Ecto neural progenitor cell (in vitro differentiated cells): ENCODE results near the gene PCDHGB7.
"Not testable (repeated sequence)": the region's sequence is repeated elsewhere in the genome, so short reads cannot be mapped to it uniquely, and the experiment has no call there.

Experiments used
- DNase-seq: peaks from one replicate; pipeline ENCODE4 v3.0.0-alpha.2; 2018; ENCODE audit warnings: low spot score

The PCDHGB7 gene

DNA sequence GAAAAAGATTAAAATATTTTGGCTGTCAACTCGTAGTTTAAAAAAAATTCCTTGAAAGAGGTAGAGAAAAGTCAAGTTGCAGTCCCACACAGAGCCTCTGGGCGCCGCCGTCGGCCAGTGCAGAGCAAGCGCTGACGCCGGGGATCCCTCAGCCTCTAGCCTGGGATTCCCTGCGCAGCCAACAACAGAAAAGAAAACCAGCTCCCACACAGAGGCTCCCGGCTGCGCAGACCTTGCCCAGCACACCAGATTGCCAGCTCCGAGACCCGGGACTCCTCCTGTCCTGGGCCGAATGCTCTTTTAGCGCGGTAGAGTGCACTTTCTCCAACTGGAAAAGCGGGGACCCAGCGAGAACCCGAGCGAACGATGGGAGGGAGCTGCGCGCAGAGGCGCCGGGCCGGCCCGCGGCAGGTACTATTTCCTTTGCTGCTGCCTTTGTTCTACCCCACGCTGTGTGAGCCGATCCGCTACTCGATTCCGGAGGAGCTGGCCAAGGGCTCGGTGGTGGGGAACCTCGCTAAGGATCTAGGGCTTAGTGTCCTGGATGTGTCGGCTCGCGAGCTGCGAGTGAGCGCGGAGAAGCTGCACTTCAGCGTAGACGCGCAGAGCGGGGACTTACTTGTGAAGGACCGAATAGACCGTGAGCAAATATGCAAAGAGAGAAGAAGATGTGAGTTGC is at the start of gene PCDHGB7:
TSS of gene PCDHGB7 (plus strand) at position 184 of the 679 bp plus-strand sequence. CDS start at position 367, 183 bp downstream.
- DNase-seq, result peak; percentile 87

DNA sequence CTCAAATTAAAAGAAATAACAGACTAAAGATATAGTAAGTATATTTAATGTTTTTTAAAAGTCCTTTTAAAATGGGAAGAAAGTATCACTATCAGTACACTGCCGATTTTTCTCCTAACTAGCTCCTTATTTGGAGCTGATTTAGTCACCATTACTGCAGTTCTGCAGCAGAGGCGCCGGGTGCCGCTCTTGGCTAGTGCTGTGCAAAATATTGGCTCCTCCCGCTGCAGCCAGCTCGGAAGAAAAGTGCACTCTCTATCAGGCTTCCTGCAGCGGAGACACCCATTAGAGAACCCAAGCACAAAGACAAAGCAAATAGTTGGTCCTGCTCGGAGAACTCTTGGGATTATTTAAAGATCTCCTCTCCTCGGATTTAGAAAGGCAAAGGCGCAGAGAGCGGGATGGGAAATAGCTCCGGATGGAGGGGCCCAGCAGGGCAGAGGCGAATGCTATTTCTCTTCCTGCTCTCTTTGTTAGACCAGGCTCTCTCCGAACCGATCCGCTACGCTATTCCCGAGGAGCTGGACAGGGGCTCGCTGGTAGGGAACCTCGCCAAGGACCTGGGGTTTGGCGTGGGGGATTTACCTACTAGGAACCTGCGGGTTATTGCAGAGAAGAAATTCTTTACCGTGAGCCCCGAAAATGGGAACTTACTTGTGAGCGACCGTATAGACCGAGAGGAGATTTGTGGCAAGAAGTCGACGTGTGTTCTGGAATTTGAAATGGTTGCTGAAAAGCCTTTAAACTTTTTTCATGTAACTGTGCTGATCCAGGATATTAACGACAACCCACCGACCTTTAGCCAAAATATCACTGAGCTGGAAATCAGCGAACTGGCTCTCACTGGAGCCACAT is 47.3 kb upstream of the PCDHGB7 start, which contains the start of gene PCDHGB3:
TSS of gene PCDHGB3 (plus strand) at position 249 of the 855 bp plus-strand sequence. CDS start at position 402, 153 bp downstream.
- no peak for DNase-seq

DNA sequence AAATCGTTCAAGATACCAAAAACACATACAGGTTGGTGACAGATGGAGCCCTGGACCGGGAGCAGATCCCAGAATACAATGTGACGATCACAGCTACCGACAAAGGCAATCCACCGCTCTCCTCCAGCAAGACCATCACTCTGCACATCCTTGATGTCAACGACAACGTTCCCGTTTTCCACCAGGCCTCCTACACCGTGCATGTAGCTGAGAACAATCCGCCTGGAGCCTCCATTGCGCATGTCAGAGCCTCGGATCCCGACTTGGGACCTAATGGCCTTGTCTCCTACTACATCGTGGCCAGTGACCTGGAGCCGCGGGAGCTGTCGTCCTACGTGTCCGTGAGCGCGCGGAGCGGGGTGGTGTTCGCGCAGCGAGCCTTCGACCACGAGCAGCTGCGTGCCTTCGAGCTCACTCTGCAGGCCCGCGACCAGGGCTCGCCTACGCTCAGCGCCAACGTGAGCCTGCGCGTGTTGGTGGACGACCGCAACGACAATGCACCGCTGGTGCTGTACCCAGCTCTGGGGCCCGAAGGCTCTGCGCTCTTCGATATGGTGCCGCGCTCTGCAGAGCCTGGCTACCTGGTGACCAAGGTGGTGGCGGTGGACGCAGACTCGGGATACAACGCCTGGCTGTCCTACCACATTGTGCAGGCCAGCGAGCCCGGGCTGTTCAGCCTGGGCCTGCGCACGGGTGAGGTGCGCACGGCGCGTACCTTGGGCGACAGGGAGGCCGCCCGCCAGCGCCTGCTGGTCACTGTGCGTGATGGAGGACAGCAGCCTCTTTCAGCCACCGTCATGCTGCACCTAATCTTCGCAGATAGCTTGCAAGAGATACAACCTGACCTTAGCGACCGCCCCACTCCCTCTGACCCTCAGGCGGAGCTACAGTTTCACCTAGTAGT is 45.7 kb upstream of the PCDHGB7 start:
- no peak for DNase-seq

DNA sequence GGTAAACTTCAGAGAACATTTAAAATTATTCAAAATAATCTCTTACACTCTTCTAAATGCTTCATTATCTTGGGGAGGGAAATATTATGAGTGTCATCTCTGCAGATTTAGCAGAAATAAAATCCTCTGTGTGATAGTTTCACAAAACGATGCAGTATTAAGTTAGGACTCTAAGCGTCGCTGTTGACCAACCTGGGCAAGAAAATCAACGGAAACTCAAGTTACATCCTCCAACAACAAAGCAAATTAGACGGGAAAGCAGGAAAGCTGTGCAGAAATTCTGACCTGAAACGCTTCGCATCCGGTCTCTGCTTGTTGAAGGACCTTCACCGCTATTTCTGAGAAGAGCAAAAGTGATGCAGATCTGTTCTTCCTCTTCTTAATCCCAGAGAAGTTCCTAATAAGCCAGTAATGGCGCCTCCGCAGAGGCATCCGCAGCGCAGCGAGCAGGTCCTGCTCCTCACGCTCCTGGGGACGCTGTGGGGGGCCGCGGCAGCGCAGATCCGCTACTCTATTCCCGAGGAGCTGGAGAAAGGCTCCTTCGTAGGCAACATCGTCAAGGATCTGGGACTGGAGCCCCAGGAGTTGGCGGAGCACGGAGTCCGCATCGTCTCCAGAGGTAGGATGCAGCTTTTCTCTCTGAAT is 43.7 kb upstream of the PCDHGB7 start, which contains the start of gene PCDHGA6:
TSS of gene PCDHGA6 (plus strand) at position 219 of the 645 bp plus-strand sequence. CDS start at position 412, 193 bp downstream.
- DNase-seq, result no peak

DNA sequence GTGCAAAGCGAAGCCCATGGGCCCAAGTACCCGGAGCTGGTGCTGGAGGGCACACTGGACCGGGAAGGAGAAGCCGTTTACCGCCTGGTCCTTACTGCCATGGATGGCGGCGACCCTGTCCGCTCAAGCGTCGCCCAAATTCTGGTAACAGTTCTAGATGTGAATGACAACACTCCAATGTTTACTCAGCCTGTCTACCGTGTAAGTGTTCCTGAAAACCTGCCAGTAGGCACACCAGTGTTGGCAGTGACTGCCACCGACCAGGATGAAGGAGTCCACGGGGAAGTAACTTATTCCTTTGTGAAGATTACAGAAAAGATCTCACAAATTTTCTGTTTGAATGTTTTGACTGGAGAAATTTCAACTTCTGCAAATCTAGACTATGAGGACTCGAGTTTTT is 42.9 kb upstream of the PCDHGB7 start:
- DNase-seq, result no peak

DNA sequence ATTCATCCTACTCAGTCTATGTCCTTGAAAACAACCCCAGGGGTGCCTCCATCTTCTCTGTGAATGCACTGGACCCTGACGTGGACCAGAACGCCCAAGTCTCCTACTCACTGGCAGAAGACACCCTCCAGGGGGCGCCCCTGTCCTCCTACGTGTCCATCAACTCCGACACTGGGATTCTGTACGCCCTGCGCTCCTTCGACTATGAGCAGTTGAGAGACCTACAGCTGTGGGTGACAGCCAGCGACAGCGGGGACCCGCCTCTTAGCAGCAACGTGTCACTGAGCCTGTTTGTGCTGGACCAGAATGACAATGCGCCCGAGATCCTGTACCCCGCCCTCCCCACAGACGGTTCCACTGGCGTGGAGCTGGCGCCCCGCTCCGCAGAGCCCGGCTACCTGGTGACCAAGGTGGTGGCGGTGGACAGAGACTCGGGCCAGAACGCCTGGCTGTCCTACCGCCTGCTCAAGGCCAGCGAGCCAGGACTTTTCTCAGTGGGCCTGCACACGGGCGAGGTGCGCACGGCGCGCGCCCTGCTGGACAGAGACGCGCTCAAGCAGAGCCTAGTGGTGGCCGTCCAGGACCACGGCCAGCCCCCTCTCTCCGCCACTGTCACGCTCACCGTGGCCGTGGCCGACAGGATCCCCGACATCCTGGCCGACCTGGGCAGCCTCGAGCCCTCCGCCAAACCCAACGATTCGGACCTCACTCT is 41.9 kb upstream of the PCDHGB7 start:
- not testable (repeated sequence) for DNase-seq

DNA sequence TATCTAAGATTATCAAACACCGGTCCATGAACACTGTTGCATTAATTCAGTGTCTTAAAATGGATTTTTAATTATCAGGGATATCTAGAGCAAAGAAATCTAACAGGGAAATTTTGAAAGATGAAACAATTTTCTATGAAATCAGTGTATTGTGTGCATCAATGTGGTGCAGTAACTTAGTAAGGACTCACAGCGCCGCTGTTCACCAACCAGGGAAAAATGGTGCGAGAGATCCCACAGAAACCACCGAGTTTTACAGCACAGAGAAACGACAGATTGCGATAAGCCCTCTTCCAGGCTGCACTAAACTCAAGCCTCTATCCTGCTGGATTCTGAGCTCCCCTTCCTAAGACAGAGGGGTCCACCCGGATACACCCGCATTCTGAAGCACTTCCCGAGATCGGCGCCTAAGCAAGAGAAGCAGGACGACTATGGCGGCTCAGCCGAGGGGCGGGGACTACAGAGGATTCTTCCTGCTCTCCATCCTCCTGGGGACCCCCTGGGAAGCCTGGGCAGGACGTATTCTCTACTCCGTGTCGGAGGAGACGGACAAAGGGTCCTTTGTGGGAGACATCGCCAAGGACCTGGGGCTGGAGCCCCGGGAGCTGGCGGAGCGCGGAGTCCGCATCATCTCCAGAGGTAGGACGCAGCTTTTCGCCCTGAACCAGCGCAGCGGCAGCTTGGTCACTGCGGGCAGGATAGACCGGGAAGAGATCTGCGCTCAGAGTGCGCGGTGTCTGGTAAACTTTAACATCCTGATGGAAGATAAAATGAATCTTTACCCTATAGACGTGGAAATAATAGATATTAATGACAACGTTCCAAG is 34.8 kb upstream of the PCDHGB7 start, which contains the start of gene PCDHGA7:
TSS of gene PCDHGA7 (plus strand) at position 274 of the 826 bp plus-strand sequence. CDS start at position 432, 158 bp downstream.
- DNase-seq, result no peak

DNA sequence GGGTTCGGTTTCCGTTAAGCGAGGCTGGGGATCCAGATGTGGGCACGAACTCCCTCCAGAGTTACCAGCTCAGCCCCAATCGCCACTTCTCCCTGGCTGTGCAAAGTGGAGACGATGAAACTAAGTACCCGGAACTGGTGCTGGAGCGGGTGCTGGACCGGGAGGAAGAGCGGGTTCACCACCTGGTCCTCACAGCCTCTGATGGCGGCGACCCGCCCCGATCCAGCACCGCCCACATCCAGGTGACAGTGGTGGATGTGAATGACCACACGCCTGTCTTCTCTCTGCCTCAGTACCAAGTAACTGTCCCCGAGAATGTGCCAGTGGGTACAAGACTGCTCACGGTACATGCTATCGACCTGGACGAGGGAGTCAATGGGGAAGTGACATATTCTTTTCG is 34.1 kb upstream of the PCDHGB7 start:
- DNase-seq, result no peak

DNA sequence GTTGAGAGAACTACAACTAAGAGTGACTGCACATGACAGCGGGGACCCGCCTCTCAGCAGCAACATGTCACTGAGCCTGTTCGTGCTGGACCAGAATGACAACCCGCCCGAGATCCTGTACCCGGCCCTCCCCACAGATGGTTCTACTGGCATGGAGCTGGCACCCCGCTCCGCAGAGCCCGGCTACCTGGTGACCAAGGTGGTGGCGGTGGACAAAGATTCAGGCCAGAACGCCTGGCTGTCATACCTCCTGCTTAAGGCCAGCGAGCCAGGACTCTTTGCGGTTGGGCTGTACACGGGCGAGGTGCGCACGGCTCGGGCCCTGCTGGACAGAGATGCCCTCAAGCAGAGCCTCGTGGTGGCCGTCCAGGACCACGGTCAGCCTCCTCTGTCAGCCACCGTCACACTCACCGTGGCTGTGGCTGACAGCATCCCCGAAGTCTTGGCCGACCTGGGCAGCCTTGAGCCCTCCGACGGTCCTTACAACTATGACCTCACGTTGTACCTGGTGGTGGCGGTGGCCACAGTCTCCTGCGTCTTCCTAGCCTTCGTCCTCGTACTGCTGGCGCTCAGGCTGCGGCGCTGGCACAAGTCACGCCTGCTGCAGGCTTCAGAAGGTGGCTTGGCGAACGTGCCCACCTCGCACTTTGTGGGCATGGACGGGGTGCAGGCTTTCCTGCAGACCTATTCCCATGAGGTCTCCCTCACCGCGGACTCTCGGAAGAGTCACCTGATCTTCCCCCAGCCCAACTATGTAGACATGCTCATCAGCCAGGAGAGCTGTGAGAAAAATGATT is 32.8 kb upstream of the PCDHGB7 start:
- no peak for DNase-seq

DNA sequence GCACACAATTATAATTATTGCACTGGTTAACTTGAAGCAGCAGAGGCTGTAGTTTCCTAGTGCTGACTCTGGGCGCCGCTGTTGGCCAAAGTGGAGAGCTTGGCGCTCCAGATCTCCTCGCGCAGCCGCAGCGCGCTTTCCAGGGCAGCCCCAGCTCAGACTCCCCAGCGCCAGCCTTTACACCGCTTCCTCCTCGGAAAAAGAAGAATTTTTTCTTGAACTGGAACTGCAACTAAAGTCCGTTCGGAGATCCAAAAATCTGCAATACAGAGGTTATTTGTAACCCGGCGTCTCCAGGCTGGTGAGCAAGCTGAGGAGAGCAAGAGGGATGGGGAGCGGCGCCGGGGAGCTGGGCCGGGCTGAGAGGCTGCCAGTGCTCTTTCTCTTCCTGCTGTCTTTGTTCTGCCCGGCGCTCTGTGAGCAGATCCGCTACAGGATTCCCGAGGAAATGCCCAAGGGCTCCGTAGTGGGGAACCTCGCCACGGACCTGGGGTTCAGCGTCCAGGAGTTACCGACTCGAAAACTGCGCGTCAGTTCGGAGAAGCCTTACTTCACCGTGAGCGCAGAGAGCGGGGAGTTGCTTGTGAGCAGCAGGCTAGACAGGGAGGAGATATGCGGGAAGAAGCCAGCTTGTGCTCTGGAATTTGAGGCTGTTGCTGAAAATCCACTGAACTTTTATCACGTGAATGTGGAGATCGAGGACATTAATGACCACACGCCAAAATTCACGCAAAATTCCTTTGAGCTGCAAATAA is 29.7 kb upstream of the PCDHGB7 start, which contains the start of gene PCDHGB4:
TSS of gene PCDHGB4 (plus strand) at position 142 of the 755 bp plus-strand sequence. CDS start at position 329, 187 bp downstream.
- DNase-seq, result peak; percentile 73

DNA sequence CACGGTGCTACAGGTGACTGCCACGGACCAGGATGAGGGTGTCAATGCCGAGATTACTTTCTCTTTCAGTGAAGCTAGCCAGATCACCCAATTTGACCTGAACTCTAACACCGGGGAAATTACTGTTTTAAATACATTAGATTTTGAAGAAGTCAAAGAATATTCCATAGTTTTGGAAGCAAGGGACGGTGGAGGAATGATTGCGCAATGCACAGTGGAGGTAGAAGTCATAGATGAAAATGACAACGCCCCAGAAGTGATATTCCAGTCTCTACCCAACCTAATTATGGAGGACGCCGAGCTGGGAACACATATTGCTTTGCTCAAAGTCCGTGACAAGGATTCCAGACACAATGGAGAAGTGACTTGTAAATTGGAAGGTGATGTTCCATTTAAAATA is 28.8 kb upstream of the PCDHGB7 start:
- DNase-seq, result no peak

DNA sequence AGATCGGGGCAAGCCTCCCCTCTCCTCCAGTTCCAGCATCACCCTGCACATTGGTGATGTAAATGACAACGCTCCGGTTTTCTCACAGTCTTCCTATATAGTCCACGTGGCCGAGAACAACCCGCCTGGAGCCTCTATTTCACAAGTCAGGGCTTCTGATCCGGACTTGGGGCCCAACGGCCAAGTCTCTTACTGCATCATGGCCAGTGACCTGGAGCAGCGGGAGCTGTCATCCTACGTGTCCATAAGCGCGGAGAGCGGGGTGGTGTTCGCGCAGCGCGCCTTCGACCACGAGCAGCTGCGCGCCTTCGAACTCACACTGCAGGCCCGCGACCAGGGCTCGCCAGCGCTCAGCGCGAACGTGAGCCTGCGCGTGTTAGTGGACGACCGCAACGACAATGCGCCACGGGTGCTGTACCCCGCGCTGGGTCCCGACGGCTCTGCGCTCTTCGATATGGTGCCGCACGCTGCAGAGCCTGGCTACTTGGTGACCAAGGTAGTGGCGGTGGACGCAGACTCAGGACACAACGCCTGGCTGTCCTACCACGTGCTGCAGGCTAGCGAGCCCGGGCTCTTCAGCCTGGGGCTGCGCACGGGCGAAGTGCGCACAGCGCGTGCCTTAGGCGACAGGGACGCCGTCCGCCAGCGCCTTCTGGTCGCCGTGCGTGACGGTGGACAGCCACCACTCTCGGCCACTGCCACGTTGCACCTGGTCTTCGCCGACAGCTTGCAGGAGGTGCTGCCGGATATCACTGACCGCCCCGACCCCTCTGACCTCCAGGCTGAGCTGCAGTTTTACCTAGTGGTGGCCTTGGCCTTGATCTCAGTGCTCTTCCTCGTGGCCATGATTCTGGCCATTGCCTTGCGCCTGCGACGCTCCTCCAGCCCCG is 28.1 kb upstream of the PCDHGB7 start:
- no peak for DNase-seq

DNA sequence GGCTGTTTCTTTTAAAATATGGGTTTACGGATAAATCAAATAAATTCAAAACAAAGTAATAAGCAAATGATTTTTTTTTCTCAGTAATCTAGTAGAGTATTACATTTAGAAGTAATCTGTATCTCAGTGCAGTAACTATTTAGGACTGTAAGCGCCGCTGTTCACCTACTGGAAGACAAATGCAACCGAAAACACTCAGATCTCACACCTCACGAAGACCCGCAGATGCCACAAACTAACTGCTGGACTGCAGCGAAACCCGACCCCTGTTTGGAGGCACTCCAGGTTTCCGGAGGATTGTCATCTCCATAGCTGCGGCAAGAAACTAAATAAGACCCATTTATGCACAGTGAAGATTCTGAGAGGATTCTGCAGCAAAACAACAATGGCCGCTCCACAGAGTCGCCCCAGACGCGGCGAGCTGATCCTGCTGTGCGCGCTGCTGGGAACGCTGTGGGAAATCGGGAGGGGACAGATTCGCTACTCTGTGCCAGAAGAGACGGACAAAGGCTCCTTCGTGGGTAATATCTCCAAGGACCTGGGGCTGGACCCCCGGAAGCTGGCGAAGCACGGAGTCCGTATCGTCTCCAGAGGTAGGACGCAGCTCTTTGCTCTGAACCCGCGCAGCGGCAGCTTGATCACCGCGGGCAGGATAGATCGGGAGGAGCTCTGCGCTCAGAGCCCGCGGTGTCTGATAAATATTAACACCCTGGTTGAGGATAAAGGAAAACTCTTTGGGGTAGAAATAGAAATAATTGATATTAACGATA is 24.9 kb upstream of the PCDHGB7 start, which contains the start of gene PCDHGA8:
TSS of gene PCDHGA8 (plus strand) at position 205 of the 770 bp plus-strand sequence. CDS start at position 386, 181 bp downstream.
- no peak for DNase-seq

DNA sequence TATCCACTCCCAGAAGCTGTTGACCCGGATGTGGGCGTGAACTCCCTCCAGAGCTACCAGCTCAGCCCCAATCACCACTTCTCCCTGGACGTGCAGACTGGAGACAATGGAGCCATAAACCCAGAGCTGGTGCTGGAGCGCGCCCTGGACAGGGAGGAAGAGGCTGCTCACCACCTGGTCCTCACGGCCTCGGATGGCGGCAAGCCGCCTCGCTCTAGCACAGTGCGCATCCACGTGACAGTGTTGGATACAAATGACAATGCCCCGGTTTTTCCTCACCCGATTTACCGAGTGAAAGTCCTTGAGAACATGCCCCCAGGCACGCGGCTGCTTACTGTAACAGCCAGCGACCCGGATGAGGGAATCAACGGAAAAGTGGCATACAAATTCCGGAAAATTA is 24.2 kb upstream of the PCDHGB7 start:
- no peak for DNase-seq

DNA sequence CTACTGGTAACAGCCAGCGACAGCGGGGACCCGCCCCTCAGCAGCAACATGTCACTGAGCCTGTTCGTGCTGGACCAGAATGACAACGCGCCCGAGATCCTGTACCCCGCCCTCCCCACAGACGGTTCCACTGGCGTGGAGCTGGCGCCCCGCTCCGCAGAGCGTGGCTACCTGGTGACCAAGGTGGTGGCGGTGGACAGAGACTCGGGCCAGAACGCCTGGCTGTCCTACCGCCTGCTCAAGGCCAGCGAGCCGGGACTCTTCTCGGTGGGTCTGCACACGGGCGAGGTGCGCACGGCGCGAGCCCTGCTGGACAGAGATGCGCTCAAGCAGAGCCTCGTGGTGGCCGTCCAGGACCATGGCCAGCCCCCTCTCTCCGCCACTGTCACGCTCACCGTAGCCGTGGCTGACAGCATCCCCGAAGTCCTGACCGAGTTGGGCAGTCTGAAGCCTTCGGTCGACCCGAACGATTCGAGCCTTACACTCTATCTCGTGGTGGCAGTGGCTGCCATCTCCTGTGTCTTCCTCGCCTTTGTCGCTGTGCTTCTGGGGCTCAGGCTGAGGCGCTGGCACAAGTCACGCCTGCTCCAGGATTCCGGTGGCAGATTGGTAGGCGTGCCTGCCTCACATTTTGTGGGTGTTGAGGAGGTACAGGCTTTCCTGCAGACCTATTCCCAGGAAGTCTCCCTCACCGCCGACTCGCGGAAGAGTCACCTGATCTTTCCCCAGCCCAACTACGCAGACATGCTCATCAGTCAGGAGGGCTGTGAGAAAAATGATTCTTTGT is 22.9 kb upstream of the PCDHGB7 start:
- DNase-seq, result not testable (repeated sequence)
